IMR-90 (cell line): Measurements from ENCODE around the gene PSMA6. TPM values are rescaled to one million over a fixed set of nuclear protein-coding genes. Genes with fewer than 3 reads are reported as not detected.

ENCODE experiments used
- ATAC-seq: fragments of 200-7000 bp; cut with Tn5 transposase; 2 replicates; pipeline ENCODE4 v1.9.1; 2020; ENCODE audit warnings: low read depth, mild to moderate bottlenecking, moderate library complexity
- BruUV-seq: library from RNA; stranded (reverse); fragments of 400-500 nt; replicated peaks from 2 replicates; lab custom pipeline; 2021; lab: Mats Ljungman, UMichigan
- CTCF ChIA-PET: fragments of 300-600 bp; formaldehyde crosslinking; extraction: SDS; loops from one replicate; lab custom pipeline; 2021; ENCODE audit warnings: antibody characterized with exemption; lab: Yijun Ruan, JAX
- POLR2A ChIA-PET: fragments of 300-600 bp; sonication (Branson Sonifier 250); formaldehyde crosslinking; loops from one replicate; lab custom pipeline; 2022; ENCODE audit warnings: antibody characterized with exemption; ENCODE audit not compliant: unreplicated experiment; lab: Charles Lee
- DNase-seq: peaks from one replicate; pipeline ENCODE4 v3.0.0; 2013
- H2AFZ ChIP-seq: replicated peaks from 2 replicates; pipeline ENCODE3; 2013; ENCODE audit warnings: low read length, mild to moderate bottlenecking; ENCODE audit not compliant: poor library complexity
- H2AK5ac ChIP-seq: 2 replicates; pipeline ENCODE4 v1.6.1; 2013; ENCODE audit warnings: low read depth, low read length, inconsistent platforms
- H2AK9ac ChIP-seq: replicated peaks from 2 replicates; pipeline ENCODE3; 2013; ENCODE audit warnings: mild to moderate bottlenecking, low read depth, low read length, moderate library complexity; ENCODE audit not compliant: poor library complexity
- H2BK120ac ChIP-seq: 2 replicates; pipeline ENCODE4 v1.6.1; 2013; ENCODE audit warnings: low read depth, low read length, inconsistent platforms
- H2BK15ac ChIP-seq: 3 replicates; pipeline ENCODE4 v1.6.1; 2013; ENCODE audit warnings: low read depth, low read length, inconsistent platforms
- H2BK20ac ChIP-seq: 2 replicates; pipeline ENCODE4 v1.6.1; 2013; ENCODE audit warnings: low read depth, mild to moderate bottlenecking, inconsistent platforms, low read length, moderate library complexity
- H2BK5ac ChIP-seq: 2 replicates; pipeline ENCODE4 v1.6.1; 2013; ENCODE audit warnings: mild to moderate bottlenecking, low read depth, low read length, inconsistent platforms; ENCODE audit not compliant: poor library complexity, severe bottlenecking
- H3K14ac ChIP-seq: replicated peaks from 2 replicates; pipeline ENCODE4 v1.6.1; 2013; ENCODE audit warnings: low read depth, low read length, inconsistent platforms
- H3K18ac ChIP-seq: 2 replicates; pipeline ENCODE4 v1.6.1; 2013; ENCODE audit warnings: low read depth, low read length, control low read depth
- H3K23ac ChIP-seq: 2 replicates; pipeline ENCODE4 v1.6.1; 2013; ENCODE audit warnings: low read depth, low read length, inconsistent platforms
- H3K27ac ChIP-seq: 2 replicates; pipeline ENCODE4 v1.5.1; 2013; ENCODE audit warnings: mild to moderate bottlenecking, control low read depth, low read length; ENCODE audit not compliant: insufficient read depth
- H3K27me3 ChIP-seq: 2 replicates; pipeline ENCODE4 v1.6.1; 2013; ENCODE audit warnings: low read length; ENCODE audit not compliant: control insufficient read depth, insufficient read depth
- H3K36me3 ChIP-seq: 2 replicates; pipeline ENCODE4 v1.6.1; 2013; ENCODE audit warnings: low read length, mixed read lengths; ENCODE audit not compliant: control insufficient read depth, insufficient read depth
- H3K4ac ChIP-seq: 2 replicates; pipeline ENCODE4 v1.6.1; 2013; ENCODE audit warnings: low read depth, low read length, inconsistent platforms
- H3K4me1 ChIP-seq: 2 replicates; pipeline ENCODE4 v1.6.1; 2013; ENCODE audit warnings: low read length, mixed read lengths; ENCODE audit not compliant: control insufficient read depth, insufficient read depth
- H3K4me2 ChIP-seq: 2 replicates; pipeline ENCODE4 v1.6.1; 2013; ENCODE audit warnings: low read depth, mild to moderate bottlenecking, control low read depth, low read length, moderate library complexity
- H3K4me3 ChIP-seq: 2 replicates; pipeline ENCODE4 v1.5.1; 2013; ENCODE audit warnings: low read depth, mild to moderate bottlenecking, control low read depth, low read length, moderate library complexity; ENCODE audit not compliant: insufficient read depth
- H3K56ac ChIP-seq: 2 replicates; pipeline ENCODE4 v1.6.1; 2013; ENCODE audit warnings: low read length, inconsistent platforms; ENCODE audit not compliant: insufficient read depth; ENCODE audit errors: extremely low read depth
- H3K79me1 ChIP-seq, 2 experiments: 2 replicates each; pipeline ENCODE4 v1.6.1; 2013; ENCODE audit warnings: low read length in 2 of 2, inconsistent platforms in 1 of 2, low read depth in 1 of 2
- H3K9ac ChIP-seq: 2 replicates; pipeline ENCODE4 v1.6.1; 2013; ENCODE audit warnings: low read depth, low read length, control low read depth
- H3K9me1 ChIP-seq: 2 replicates; pipeline ENCODE4 v1.6.1; 2013; ENCODE audit warnings: low read length, inconsistent platforms; ENCODE audit not compliant: insufficient read depth
- H3K9me3 ChIP-seq: 2 replicates; pipeline ENCODE4 v1.6.1; 2013; ENCODE audit warnings: low read length; ENCODE audit not compliant: control insufficient read depth, insufficient read depth
- H4K20me1 ChIP-seq: 2 replicates; pipeline ENCODE4 v1.6.1; 2013; ENCODE audit warnings: low read length, inconsistent platforms; ENCODE audit not compliant: insufficient read depth
- H4K5ac ChIP-seq: 2 replicates; pipeline ENCODE4 v1.6.1; 2013; ENCODE audit warnings: mild to moderate bottlenecking, low read depth, low read length, control low read depth
- H4K8ac ChIP-seq, 2 experiments: 2 replicates each; pipeline ENCODE4 v1.6.1; 2013; ENCODE audit warnings: low read depth in 2 of 2, low read length in 2 of 2, control low read depth in 1 of 2, inconsistent platforms in 1 of 2
- H4K91ac ChIP-seq: 2 replicates; pipeline ENCODE4 v1.6.1; 2013; ENCODE audit warnings: low read depth, low read length, inconsistent platforms; ENCODE audit not compliant: insufficient read depth
- FOS ChIP-seq: fragments of 150-350 bp; IDR thresholded peaks from 2 replicates; pipeline ENCODE4 v1.6.1; 2016; ENCODE audit warnings: low read depth, low read length
- MAFK ChIP-seq: IDR thresholded peaks from 2 replicates; pipeline ENCODE4 v1.6.1; 2012; ENCODE audit warnings: low read depth, low read length, improper control_type of control experiment
- MXI1 ChIP-seq: IDR thresholded peaks from 2 replicates; pipeline ENCODE4 v1.6.1; 2012; ENCODE audit warnings: low read depth, mild to moderate bottlenecking, low read length, moderate library complexity, borderline replicate concordance
- POLR2A ChIP-seq: IDR thresholded peaks from 2 replicates; pipeline ENCODE4 v1.6.1; 2012; ENCODE audit warnings: mild to moderate bottlenecking, low read depth, low read length
- RFX5 ChIP-seq: IDR thresholded peaks from 2 replicates; pipeline ENCODE4 v1.8.0; 2012; ENCODE audit warnings: low read depth, mild to moderate bottlenecking, low read length, moderate library complexity
- SMC3 ChIP-seq: fragments of 150-350 bp; IDR thresholded peaks from 2 replicates; pipeline ENCODE4 v1.6.1; 2016; ENCODE audit warnings: low read depth, mild to moderate bottlenecking, antibody characterized with exemption, low read length, moderate library complexity
- USF2 ChIP-seq: fragments of 150-350 bp; IDR thresholded peaks from 2 replicates; pipeline ENCODE4 v1.6.1; 2017; ENCODE audit warnings: mild to moderate bottlenecking, antibody characterized with exemption, low read length, low read depth
- WGBS, 2 experiments: methylation state at CpG; one replicate each; pipeline versions ENCODE4 v1.1.5 to v1.1.7; 2013; ENCODE audit warnings: missing lambda C conversion rate in 2 of 2; ENCODE audit not compliant: insufficient read length in 1 of 2; ENCODE audit errors: extremely low coverage in 2 of 2; 5-methylcytosine and 5-hydroxymethylcytosine counted together
- dilution Hi-C: fragments of 300-500 bp; cut with HindIII; formaldehyde crosslinking; loops from one replicate; pipeline ENCODE4 v1.14.3; 2018; ENCODE audit warnings: low sequenced_read_pairs; ENCODE audit not compliant: unreplicated experiment
- in situ Hi-C: fragments of 300-500 bp; cut with MboI; formaldehyde crosslinking; loops from 3 replicates; pipeline ENCODE4 v1.14.3; 2019; ENCODE audit warnings: low sequenced_read_pairs, inconsistent platforms, mixed read lengths
- intact Hi-C: fragments of 100-400 bp; cut with micrococcal nuclease; formaldehyde crosslinking; loops from 2 replicates; pipeline ENCODE4 v1.10.0; 2022
- polyA plus RNA-seq, 3 experiments: library from polyadenylated mRNA; depleted of rRNA; stranded (reverse); fragments of >200 nt; gene quantifications; 2 replicates each; pipeline ENCODE4 v1.2.3, GENCODE V29; 2012; ENCODE audit warnings: low replicate concordance in 1 of 3
- total RNA-seq: library from RNA; depleted of rRNA; stranded (reverse); fragments of >200 nt; gene quantifications from 2 replicates; pipeline ENCODE4 v1.2.3, GENCODE V29; 2012
- TF ChIP-seq, protein P1 (sequence below): fragments of 150-350 bp; IDR thresholded peaks from 2 replicates; pipeline ENCODE4 v1.6.1; 2016; ENCODE audit warnings: low read depth, mild to moderate bottlenecking, low read length, moderate library complexity, borderline replicate concordance

The PSMA6 gene
- total and polyA plus RNA-seq, 2 of the 4 experiments (the other 2 are of a cell fraction) = 184 to 530 TPM

GRCh38 chr14:35292770-35293561 lies 784 bp downstream of the PSMA6 start:
- peak overlapping the region; percentile 43; the same call in 1 of the 2 replicates for H2BK120ac ChIP-seq
- peaks cover 0 to 22% of the 10 kb centered on the region in 2 experiments; a peak in 2 of 4 replicates for H3K79me1 ChIP-seq
- H3K4me3 ChIP-seq = peak overlapping the region; percentile 74
- TF ChIP-seq RFX5 = no peak
- no peak for TF ChIP-seq USF2
- TF ChIP-seq, protein P1, sequence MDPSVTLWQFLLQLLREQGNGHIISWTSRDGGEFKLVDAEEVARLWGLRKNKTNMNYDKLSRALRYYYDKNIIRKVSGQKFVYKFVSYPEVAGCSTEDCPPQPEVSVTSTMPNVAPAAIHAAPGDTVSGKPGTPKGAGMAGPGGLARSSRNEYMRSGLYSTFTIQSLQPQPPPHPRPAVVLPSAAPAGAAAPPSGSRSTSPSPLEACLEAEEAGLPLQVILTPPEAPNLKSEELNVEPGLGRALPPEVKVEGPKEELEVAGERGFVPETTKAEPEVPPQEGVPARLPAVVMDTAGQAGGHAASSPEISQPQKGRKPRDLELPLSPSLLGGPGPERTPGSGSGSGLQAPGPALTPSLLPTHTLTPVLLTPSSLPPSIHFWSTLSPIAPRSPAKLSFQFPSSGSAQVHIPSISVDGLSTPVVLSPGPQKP = no peak
- TF ChIP-seq MXI1 = no peak
- no peak for TF ChIP-seq SMC3
- no peak for TF ChIP-seq MAFK
- TF ChIP-seq FOS = no peak
- no peak for TF ChIP-seq POLR2A
- H3K4ac ChIP-seq = peak overlapping the region; percentile 88
- peak overlapping the region; percentile 88 for H2AK5ac ChIP-seq
- no peaks in the 10 kb centered on the region for H3K9me3 ChIP-seq
- H3K4me1 ChIP-seq = peaks cover 2% of the 10 kb centered on the region
- H2AK9ac ChIP-seq = peak overlapping the region; percentile 99
- ATAC-seq (peak; percentile 3), DNase-seq (peak; percentile 4)
- H2BK20ac ChIP-seq = no peak overlapping the region
- dilution Hi-C loops (no loop called here), in situ Hi-C loops (loop anchor here (10.0 kb wide), 1 partner anchor 112 kb away; the partner anchor contains the start of gene NFKBIA), intact Hi-C loops (loop anchor here (1.0 to 5.0 kb wide), 3 partner anchors 92 to 136 kb away; partner anchors contain the start of gene NFKBIA)
- H3K27ac ChIP-seq = peak overlapping the region; percentile 90
- 0% methylated on average over 2 of the region's 14 CpGs; no CpG with 5 or more reads in 1 of the 2 experiments for WGBS, 2 experiments
- H3K56ac ChIP-seq = peak overlapping the region; percentile 67
- H3K9me1 ChIP-seq = peaks cover 5% of the 10 kb centered on the region
- H3K9ac ChIP-seq = peak overlapping the region; percentile 94
- CTCF ChIA-PET = interaction anchor here (0.9 kb wide), 1 partner anchor 111 kb away, joined by 3 read pairs; no protein-coding TSS in a partner anchor
- POLR2A ChIA-PET = interaction anchor here (0.7 to 1.8 kb wide), 4 partner anchors 12 to 123 kb away, joined by 4 to 6 read pairs (median 5); partner anchors contain the start of gene NFKBIA
- H3K18ac ChIP-seq = no peak overlapping the region
- H3K14ac ChIP-seq = peak overlapping the region; percentile 87
- H3K4me2 ChIP-seq = peak overlapping the region; percentile 100
- peak overlapping the region; percentile 87 for H2AFZ ChIP-seq
- H3K36me3 ChIP-seq = peaks cover 2% of the 10 kb centered on the region
- no peak overlapping the region for H2BK15ac ChIP-seq
- H4K91ac ChIP-seq = peak overlapping the region; percentile 80
- no peaks in the 10 kb centered on the region for H3K27me3 ChIP-seq
- peak overlapping the region; percentile 80 for H2BK5ac ChIP-seq
- peak overlapping the region; percentile 67 for H4K5ac ChIP-seq
- peaks cover 13% of the 10 kb centered on the region; the same call in 1 of the 2 replicates for H4K20me1 ChIP-seq
- peak overlapping the region; percentile 76 to 97; a peak in 3 of 4 replicates for H4K8ac ChIP-seq
- peak overlapping the region; percentile 80 for H3K23ac ChIP-seq
- BruUV-seq = TSS peak; percentile 52
